K562 (cell line): Measurements from ENCODE around the gene AQP1.

Source experiments
- FOXA1 ChIP-seq: fragments of 450-650 bp; IDR thresholded peaks from 2 replicates; pipeline ENCODE4 v1.6.1; 2016; ENCODE audit warnings: mild to moderate bottlenecking, borderline replicate concordance
- POLR2A ChIP-seq: fragments of 450-650 bp; conservative IDR thresholded peaks from 2 replicates; pipeline ENCODE4 v1.6.1; 2016
- TCFL5 ChIP-seq: fragments of 250-450 bp; sonication (Bioruptor Pico); conservative IDR thresholded peaks from 2 replicates; pipeline ENCODE4 v1.6.1; 2021; ENCODE audit warnings: mild to moderate bottlenecking, moderate library complexity, matching md5 sums
- TF ChIP-seq, protein P1 (sequence below): sonication (generic); formaldehyde crosslinking; IDR thresholded peaks from 2 replicates; pipeline ENCODE4 v1.5.0; 2020; ENCODE audit warnings: missing genetic modification reagents
- TF ChIP-seq, protein P2 (sequence below), 3 experiments: IDR thresholded peaks in 2 of 3; conservative IDR thresholded peaks in 1 of 3; 2 replicates each; pipeline ENCODE4 v1.5.1; 2011 to 2012; ENCODE audit warnings: low read length in 3 of 3, mild to moderate bottlenecking in 3 of 3, control low read depth in 2 of 3, improper control_type of control experiment in 1 of 3, inconsistent platforms in 1 of 3, low read depth in 1 of 3, mixed read lengths in 1 of 3, moderate library complexity in 1 of 3; ENCODE audit not compliant: insufficient read depth in 2 of 3

DNA sequence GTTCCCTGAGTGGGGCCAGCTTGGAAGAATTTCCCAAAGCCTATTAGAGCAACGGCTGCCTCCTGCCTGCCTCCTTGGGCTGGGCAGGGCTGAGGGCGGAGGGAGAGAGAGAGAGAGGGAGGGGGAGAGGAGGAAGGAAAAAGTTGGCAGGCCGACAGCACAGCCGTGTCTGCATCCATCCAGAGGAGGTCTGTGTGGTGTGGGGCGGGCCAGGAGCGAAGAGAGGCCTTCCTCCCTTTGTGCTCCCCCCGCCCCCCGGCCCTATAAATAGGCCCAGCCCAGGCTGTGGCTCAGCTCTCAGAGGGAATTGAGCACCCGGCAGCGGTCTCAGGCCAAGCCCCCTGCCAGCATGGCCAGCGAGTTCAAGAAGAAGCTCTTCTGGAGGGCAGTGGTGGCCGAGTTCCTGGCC lies at the start of gene AQP1:
- no peak for TF ChIP-seq POLR2A
- no peak for TF ChIP-seq FOXA1
- TF ChIP-seq, protein P1, sequence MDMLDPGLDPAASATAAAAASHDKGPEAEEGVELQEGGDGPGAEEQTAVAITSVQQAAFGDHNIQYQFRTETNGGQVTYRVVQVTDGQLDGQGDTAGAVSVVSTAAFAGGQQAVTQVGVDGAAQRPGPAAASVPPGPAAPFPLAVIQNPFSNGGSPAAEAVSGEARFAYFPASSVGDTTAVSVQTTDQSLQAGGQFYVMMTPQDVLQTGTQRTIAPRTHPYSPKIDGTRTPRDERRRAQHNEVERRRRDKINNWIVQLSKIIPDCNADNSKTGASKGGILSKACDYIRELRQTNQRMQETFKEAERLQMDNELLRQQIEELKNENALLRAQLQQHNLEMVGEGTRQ (CRISPR knock-in tag), result no peak
- TF ChIP-seq TCFL5 (CRISPR knock-in tag), result no peak
- TF ChIP-seq, protein P2, sequence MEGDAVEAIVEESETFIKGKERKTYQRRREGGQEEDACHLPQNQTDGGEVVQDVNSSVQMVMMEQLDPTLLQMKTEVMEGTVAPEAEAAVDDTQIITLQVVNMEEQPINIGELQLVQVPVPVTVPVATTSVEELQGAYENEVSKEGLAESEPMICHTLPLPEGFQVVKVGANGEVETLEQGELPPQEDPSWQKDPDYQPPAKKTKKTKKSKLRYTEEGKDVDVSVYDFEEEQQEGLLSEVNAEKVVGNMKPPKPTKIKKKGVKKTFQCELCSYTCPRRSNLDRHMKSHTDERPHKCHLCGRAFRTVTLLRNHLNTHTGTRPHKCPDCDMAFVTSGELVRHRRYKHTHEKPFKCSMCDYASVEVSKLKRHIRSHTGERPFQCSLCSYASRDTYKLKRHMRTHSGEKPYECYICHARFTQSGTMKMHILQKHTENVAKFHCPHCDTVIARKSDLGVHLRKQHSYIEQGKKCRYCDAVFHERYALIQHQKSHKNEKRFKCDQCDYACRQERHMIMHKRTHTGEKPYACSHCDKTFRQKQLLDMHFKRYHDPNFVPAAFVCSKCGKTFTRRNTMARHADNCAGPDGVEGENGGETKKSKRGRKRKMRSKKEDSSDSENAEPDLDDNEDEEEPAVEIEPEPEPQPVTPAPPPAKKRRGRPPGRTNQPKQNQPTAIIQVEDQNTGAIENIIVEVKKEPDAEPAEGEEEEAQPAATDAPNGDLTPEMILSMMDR (IDR thresholded peaks at IDR 0.05 in 2 of 3, conservative IDR thresholded peaks at IDR 0.05 in 1 of 3; ENCODE audit: insufficient read depth in 2 of 3, low read depth in 1 of 3, low read length in 3 of 3), result no peak
